ENCODE measurements around the gene MCHR1. TPM values are rescaled to one million over a fixed set of nuclear protein-coding genes. Genes with fewer than 3 reads are reported as not detected.
"Not testable (repeated sequence)": the region's sequence is repeated elsewhere in the genome, so short reads cannot be mapped to it uniquely, and the experiment has no call there.

Gene MCHR1
- total RNA-seq, 1 donor from 2014 or later = not detected

DNA sequence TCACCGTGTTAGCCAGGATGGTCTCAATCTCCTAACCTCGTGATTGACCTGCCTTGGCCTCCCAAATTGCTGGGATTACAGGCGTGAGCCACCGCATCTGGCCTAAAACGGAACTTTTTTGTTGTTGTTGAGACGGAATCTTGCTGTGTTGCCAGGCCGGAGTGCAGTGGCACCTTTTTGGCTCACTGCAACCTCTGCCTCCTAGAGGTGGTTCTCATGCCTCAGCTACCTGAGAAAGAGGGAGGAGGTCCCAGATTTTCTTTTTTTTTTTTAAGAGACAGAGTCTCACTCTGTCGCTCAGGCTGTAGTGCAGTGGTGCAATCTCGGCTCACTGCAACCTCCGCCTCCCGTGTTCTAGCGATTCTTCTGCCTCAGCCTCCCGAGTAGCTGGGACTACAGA lies 7.9 kb upstream of the MCHR1 start:
- no peaks in the 10 kb centered on the region for H3K9me3 ChIP-seq
- peaks cover 0 to 2% of the 10 kb centered on the region in 2 donors for H3K4me1 ChIP-seq
- no peaks in the 10 kb centered on the region for H3K27me3 ChIP-seq
- no peaks in the 10 kb centered on the region for H3K36me3 ChIP-seq
- intact Hi-C loops (cut with DNase I) = no loop called here
- DNase-seq (ENCODE audit: low spot score in 2 of 2) = no peak
- TF ChIP-seq, protein P1, sequence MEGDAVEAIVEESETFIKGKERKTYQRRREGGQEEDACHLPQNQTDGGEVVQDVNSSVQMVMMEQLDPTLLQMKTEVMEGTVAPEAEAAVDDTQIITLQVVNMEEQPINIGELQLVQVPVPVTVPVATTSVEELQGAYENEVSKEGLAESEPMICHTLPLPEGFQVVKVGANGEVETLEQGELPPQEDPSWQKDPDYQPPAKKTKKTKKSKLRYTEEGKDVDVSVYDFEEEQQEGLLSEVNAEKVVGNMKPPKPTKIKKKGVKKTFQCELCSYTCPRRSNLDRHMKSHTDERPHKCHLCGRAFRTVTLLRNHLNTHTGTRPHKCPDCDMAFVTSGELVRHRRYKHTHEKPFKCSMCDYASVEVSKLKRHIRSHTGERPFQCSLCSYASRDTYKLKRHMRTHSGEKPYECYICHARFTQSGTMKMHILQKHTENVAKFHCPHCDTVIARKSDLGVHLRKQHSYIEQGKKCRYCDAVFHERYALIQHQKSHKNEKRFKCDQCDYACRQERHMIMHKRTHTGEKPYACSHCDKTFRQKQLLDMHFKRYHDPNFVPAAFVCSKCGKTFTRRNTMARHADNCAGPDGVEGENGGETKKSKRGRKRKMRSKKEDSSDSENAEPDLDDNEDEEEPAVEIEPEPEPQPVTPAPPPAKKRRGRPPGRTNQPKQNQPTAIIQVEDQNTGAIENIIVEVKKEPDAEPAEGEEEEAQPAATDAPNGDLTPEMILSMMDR (IDR thresholded peaks at IDR 0.05) = no peak
- H3K27ac ChIP-seq = no peak overlapping the region
- no peak overlapping the region for H3K4me3 ChIP-seq

DNA sequence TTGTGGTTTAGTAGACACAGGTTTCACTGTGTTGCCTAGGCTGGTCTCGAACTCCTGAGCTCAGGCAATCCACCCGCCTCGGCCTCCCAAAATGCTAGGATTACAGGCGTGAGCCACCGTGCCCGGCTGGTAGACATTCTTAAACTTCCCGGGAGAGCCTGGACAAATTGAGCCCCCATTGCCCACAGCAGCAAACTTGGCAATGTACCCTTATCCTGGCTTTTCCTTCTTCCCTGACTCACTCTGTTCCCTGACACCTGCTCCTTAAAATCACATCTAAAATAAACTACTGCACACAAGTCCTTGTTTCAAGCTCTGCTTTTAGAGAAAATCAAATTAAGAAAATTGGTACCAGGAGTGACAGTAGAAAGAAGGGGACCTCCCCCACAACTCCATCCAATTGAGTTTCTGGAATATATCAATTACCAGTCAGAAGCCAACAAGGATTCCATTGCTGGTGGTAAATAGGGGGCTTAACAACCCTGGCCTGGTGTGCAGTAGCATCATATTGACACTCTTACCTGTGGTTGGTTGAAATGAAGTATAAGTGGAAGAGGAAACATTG lies 7.4 kb upstream of the MCHR1 start:
- H3K4me3 ChIP-seq = no peak overlapping the region
- H3K9me3 ChIP-seq = no peaks in the 10 kb centered on the region
- intact Hi-C loops (cut with DNase I) = no loop called here
- TF ChIP-seq, protein P1 (IDR thresholded peaks at IDR 0.05) = no peak
- no peak for DNase-seq (ENCODE audit: low spot score in 2 of 2)
- no peak overlapping the region for H3K27ac ChIP-seq
- H3K36me3 ChIP-seq = no peaks in the 10 kb centered on the region
- no peaks in the 10 kb centered on the region for H3K4me1 ChIP-seq
- no peaks in the 10 kb centered on the region for H3K27me3 ChIP-seq

DNA sequence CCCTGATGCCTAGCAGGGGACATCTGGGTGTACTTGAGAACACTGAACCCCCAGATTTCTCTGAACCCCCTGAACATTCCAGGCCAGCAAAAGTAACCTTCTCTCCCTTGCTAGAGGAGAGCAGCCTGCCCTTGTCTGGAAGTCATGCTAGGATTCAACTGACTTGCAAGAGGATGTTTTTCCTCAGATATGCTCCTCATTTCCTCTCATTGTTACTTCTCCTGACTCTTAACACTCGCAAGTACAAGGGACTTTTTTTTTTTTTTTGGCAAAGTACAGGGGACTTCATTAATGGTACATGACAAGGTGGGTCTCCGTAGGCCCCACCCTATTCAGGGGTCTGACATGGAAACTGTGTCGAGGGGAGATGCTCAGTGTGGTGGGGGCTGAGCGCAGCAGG lies 6.3 kb upstream of the MCHR1 start:
- DNase-seq (ENCODE audit: low spot score in 2 of 2) = no peak

DNA sequence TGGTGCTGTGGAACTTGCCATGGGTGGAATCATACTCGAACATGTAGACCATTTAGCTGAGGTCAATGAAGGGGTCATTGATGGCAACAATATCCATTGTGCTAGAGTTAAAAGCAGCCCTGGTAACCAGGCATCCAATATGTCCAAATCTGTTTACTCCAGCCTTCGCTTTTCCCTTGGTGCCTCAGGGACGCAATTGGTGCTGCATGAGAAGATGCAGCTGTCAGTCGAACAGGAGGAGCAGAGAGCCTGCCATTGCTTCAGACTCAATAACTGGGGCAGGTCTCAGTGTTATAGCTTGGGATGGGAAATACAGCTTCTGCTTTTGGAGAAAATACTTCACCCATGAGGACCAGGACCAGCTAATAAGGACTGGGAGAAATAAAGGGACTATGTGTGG lies 5.0 kb upstream of the MCHR1 start:
- no peak for DNase-seq (ENCODE audit: low spot score in 2 of 2)
- Histone ChIP-seq H3K27ac (no peak overlapping the region), H3K36me3 (no peaks in the 10 kb centered on the region), H3K4me3 (no peak overlapping the region), H3K27me3 (no peaks in the 10 kb centered on the region), H3K9me3 (no peaks in the 10 kb centered on the region), H3K4me1 (peaks cover 0 to 6% of the 10 kb centered on the region in 2 donors)
- TF ChIP-seq, protein P1 (IDR thresholded peaks at IDR 0.05) = no peak
- intact Hi-C loops (cut with DNase I) = no loop called here

More for the DNA sequence above, 6.3 kb upstream of the MCHR1 start:
- TF ChIP-seq, protein P1 (IDR thresholded peaks at IDR 0.05) = no peak
- H3K4me1 ChIP-seq = no peaks in the 10 kb centered on the region
- H3K9me3 ChIP-seq = no peaks in the 10 kb centered on the region
- intact Hi-C loops (cut with DNase I) = no loop called here
- no peak overlapping the region for H3K4me3 ChIP-seq
- H3K27ac ChIP-seq = no peak overlapping the region
- H3K36me3 ChIP-seq = no peaks in the 10 kb centered on the region
- H3K27me3 ChIP-seq = no peaks in the 10 kb centered on the region

DNA sequence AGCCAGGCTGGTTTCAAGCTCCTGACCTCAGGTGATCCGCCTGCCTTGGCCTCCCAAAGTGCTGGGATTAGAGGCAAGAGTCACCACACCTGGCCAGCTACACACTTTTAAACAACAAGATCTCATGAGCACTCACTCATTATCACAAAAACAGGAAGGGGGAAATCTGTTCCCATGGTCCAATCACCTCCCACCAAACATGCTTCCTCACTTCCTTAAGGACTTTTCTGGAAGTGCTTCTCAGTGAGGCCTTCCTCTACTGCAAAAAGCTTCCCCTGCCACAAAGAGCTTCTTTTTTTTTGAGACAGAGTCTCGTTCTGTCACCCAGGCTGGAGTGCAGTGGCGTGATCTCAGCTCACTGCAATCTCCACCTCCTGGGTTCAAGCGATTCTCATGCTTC lies 3.1 kb upstream of the MCHR1 start:
- intact Hi-C loops (cut with DNase I); H3K36me3 ChIP-seq; H3K9me3 ChIP-seq; H3K4me3 ChIP-seq; H3K27ac ChIP-seq; H3K27me3 ChIP-seq; DNase-seq (ENCODE audit: low spot score in 2 of 2): not testable (repeated sequence)
- peaks cover 0 to 17% of the 10 kb centered on the region in 2 donors for H3K4me1 ChIP-seq

DNA sequence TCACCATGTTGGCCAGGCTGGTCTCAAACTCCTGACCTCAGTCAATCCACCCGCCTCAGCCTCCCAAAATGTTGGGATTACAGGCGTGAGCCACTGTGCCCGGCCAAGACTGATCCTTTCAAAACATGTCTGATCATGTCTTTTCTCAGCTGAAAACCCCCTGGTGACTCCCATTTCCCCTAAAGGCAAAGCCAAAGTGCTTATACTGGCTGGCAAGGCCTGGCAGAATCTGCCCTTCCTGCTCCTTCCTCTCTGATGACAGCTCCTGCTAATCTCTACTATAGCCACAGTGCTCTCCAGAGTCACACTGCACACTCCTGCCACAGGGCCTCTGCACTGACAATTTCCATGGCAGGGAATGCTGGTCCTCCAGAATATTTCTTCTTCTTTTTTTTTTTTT lies 2.6 kb upstream of the MCHR1 start:
- H3K27ac ChIP-seq = no peak overlapping the region
- H3K27me3 ChIP-seq = no peaks in the 10 kb centered on the region
- intact Hi-C loops (cut with DNase I) = no loop called here
- no peak for DNase-seq (ENCODE audit: low spot score in 2 of 2)
- no peaks in the 10 kb centered on the region for H3K36me3 ChIP-seq
- H3K9me3 ChIP-seq = no peaks in the 10 kb centered on the region
- H3K4me1 ChIP-seq = peaks cover 0 to 17% of the 10 kb centered on the region in 2 donors
- TF ChIP-seq, protein P1 (IDR thresholded peaks at IDR 0.05) = no peak
- no peak overlapping the region for H3K4me3 ChIP-seq

Data from ascending aorta (tissue), 2 donors.